Ishikawa (cell line): ENCODE results near the gene ZNF524.

ENCODE experiments used
- CEBPB ChIP-seq: IDR thresholded peaks from 2 replicates; pipeline ENCODE4 v1.6.1; 2012
- CREB1 ChIP-seq: IDR thresholded peaks from 2 replicates; pipeline ENCODE4 v1.6.1; 2012; ENCODE audit warnings: low read depth
- EGR1 ChIP-seq: IDR thresholded peaks from 2 replicates; pipeline ENCODE4 v1.6.1; 2012
- EP300 ChIP-seq: IDR thresholded peaks from 2 replicates; pipeline ENCODE4 v1.6.1; 2012; ENCODE audit warnings: borderline replicate concordance
- FOXM1 ChIP-seq: IDR thresholded peaks from 2 replicates; pipeline ENCODE4 v1.6.1; 2012; ENCODE audit warnings: low read depth, borderline replicate concordance
- MAX ChIP-seq: IDR thresholded peaks from 2 replicates; pipeline ENCODE4 v1.6.1; 2012
- NFIC ChIP-seq: IDR thresholded peaks from 2 replicates; pipeline ENCODE4 v1.6.1; 2012
- RAD21 ChIP-seq: IDR thresholded peaks from 2 replicates; pipeline ENCODE4 v1.6.1; 2012; ENCODE audit warnings: low read depth
- TAF1 ChIP-seq: IDR thresholded peaks from 2 replicates; pipeline ENCODE4 v1.6.1; 2012; ENCODE audit warnings: low read depth, mild to moderate bottlenecking
- TCF12 ChIP-seq: IDR thresholded peaks from 2 replicates; pipeline ENCODE4 v1.6.1; 2012; ENCODE audit warnings: low read depth
- TEAD4 ChIP-seq: IDR thresholded peaks from 2 replicates; pipeline ENCODE4 v1.6.1; 2012
- USF1 ChIP-seq: IDR thresholded peaks from 2 replicates; pipeline ENCODE4 v1.6.1; 2012
- YY1 ChIP-seq: IDR thresholded peaks from 2 replicates; pipeline ENCODE4 v1.6.1; 2012; ENCODE audit warnings: low read depth
- ZBTB7A ChIP-seq: IDR thresholded peaks from 2 replicates; pipeline ENCODE4 v1.6.1; 2012; ENCODE audit warnings: low read depth
- TF ChIP-seq, protein P1 (sequence below): IDR thresholded peaks from 2 replicates; pipeline ENCODE4 v1.6.1; 2012; ENCODE audit warnings: low read depth, mild to moderate bottlenecking

The ZNF524 gene

GRCh38 chr19:55641426-55642152 is 41.5 kb downstream of the ZNF524 start:
- peak; percentile 45 for TF ChIP-seq MAX
- no peak for TF ChIP-seq NFIC

DNA sequence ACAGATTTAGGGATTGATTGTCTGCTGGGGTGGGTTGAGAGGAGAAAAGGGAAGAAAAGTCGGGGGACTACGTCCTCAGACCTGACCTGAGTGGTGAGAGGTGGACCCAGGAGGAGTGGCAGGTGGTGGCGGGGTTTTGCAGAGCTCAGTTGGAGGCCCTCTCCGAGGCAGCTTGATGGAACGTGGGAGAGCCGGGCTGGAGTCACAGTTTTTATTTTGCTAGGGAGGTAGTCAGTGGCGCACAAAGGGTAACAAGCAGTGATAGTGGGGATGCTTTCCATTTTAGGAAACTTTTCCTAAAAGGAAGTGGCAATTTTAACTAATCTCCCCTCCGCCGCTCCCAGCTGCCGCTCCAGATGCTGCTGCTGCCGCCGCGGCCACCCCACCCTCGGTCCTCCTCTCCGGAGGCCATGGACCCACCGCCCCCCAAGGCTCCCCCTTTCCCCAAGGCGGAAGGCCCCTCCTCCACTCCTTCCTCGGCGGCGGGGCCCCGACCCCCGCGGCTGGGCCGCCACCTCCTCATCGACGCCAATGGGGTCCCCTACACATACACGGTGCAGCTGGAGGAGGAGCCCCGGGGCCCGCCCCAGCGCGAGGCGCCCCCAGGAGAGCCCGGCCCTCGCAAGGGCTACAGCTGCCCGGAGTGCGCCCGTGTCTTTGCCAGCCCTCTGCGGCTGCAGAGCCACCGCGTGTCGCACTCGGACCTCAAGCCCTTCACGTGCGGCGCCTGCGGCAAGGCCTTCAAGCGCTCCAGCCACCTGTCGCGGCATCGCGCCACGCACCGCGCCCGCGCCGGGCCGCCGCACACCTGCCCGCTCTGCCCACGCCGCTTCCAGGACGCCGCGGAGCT is 42.3 kb downstream of the ZNF524 start:
- TF ChIP-seq MAX (peak; percentile 82; the same call in 1 of the 2 replicates), ZBTB7A (peak; percentile 72), RAD21 (no peak)

- TF ChIP-seq YY1 (peak; percentile 64; the same call in 1 of the 2 replicates), CEBPB (peak; percentile 56; the same call in 1 of the 2 replicates), TEAD4 (no peak; the same call in 1 of the 2 replicates), CREB1 (0 out of 2 replicates have a peak, but pooled peaks have one; percentile 23), EP300 (no peak; the same call in 1 of the 2 replicates), FOXM1 (no peak), USF1 (peak; percentile 38), EGR1 (peak; percentile 56; the same call in 1 of the 2 replicates), RAD21 (no peak), MAX (peak; percentile 76), TAF1 (peak; percentile 94), NFIC (peak; percentile 37), ZBTB7A (peak; percentile 84), TCF12 (peak; percentile 74)
- TF ChIP-seq, protein P1, sequence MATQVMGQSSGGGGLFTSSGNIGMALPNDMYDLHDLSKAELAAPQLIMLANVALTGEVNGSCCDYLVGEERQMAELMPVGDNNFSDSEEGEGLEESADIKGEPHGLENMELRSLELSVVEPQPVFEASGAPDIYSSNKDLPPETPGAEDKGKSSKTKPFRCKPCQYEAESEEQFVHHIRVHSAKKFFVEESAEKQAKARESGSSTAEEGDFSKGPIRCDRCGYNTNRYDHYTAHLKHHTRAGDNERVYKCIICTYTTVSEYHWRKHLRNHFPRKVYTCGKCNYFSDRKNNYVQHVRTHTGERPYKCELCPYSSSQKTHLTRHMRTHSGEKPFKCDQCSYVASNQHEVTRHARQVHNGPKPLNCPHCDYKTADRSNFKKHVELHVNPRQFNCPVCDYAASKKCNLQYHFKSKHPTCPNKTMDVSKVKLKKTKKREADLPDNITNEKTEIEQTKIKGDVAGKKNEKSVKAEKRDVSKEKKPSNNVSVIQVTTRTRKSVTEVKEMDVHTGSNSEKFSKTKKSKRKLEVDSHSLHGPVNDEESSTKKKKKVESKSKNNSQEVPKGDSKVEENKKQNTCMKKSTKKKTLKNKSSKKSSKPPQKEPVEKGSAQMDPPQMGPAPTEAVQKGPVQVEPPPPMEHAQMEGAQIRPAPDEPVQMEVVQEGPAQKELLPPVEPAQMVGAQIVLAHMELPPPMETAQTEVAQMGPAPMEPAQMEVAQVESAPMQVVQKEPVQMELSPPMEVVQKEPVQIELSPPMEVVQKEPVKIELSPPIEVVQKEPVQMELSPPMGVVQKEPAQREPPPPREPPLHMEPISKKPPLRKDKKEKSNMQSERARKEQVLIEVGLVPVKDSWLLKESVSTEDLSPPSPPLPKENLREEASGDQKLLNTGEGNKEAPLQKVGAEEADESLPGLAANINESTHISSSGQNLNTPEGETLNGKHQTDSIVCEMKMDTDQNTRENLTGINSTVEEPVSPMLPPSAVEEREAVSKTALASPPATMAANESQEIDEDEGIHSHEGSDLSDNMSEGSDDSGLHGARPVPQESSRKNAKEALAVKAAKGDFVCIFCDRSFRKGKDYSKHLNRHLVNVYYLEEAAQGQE = no peak
Measured at GRCh38 chr19:55643003-55643886, 43.2 kb downstream of the ZNF524 start, which contains the start of gene ZNF581. Gene ZNF581, plus strand, starts transcription at chr19:55643649. Its CDS starts 923 bp downstream, at chr19:55644572.

DNA sequence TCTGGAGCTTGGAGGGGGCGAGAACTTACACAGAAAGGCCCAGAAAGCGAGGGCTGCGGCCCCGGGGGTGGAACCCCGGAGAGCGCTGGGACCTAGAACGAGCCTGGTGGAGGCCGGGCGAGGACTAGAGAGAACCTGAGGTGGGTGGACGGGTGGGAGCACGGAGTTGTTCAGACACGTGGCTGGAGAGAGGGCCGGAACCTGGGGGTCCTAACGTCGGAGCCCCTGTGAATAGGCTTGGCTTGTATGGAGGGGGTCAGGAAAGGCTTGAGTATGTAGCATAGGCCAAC is 43.7 kb downstream of the ZNF524 start:
- TF ChIP-seq TEAD4 (no peak), EGR1 (no peak), FOXM1 (no peak), RAD21 (no peak)

- TF ChIP-seq USF1 = no peak
- TF ChIP-seq ZBTB7A = peak; percentile 38; the same call in 1 of the 2 replicates
Measured at GRCh38 chr19:55644191-55644833, 44.2 kb downstream of the ZNF524 start.

GRCh38 chr19:55644842-55645511 is 44.9 kb downstream of the ZNF524 start:
- TF ChIP-seq, protein P1 = no peak
- peak; percentile 38; the same call in 1 of the 2 replicates for TF ChIP-seq EGR1
- TF ChIP-seq FOXM1 = no peak
- TF ChIP-seq MAX = peak; percentile 70
- peak; percentile 73 for TF ChIP-seq NFIC
- TF ChIP-seq TAF1 = 0 out of 2 replicates have a peak, but pooled peaks have one; percentile 28
- TF ChIP-seq CREB1 = no peak
- peak; percentile 74 for TF ChIP-seq TCF12
- 0 out of 2 replicates have a peak, but pooled peaks have one; percentile 32 for TF ChIP-seq YY1
- no peak for TF ChIP-seq USF1
- no peak for TF ChIP-seq CEBPB
- TF ChIP-seq EP300 = peak; percentile 47; the same call in 1 of the 2 replicates
- TF ChIP-seq TEAD4 = peak; percentile 33; the same call in 1 of the 2 replicates
- no peak for TF ChIP-seq RAD21
- no peak for TF ChIP-seq ZBTB7A
